ENCODE measurements around the gene SLC39A7.

DNA sequence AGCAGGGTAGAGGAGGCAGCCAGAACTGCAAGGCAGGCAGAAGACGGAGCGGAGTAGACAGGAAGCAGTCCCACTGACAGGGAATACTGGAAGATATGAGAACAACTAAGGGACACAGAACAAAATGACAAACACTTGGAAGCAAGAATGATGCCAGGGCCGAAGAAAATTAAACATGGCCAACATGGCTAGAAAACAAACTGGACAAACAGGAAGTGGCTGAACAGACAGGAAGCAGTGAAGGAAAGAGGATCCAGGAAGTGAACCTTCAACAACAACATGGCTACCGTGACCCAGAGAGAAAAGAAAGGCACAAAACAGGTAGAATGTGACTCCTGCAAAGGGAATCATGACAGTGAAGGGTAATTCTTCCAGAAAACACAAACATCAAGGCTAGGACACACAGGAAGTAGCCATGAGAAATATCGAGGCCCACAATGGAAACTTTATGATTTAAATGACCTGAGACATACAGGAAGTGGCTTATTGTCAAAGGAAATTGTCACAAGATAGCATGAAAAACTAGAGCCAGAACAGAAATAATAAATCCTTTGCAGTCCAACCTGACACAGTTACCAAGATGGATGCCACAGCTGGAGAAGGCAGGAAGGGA lies 17.5 kb upstream of the SLC39A7 start:
- TF ChIP-seq, protein P1, sequence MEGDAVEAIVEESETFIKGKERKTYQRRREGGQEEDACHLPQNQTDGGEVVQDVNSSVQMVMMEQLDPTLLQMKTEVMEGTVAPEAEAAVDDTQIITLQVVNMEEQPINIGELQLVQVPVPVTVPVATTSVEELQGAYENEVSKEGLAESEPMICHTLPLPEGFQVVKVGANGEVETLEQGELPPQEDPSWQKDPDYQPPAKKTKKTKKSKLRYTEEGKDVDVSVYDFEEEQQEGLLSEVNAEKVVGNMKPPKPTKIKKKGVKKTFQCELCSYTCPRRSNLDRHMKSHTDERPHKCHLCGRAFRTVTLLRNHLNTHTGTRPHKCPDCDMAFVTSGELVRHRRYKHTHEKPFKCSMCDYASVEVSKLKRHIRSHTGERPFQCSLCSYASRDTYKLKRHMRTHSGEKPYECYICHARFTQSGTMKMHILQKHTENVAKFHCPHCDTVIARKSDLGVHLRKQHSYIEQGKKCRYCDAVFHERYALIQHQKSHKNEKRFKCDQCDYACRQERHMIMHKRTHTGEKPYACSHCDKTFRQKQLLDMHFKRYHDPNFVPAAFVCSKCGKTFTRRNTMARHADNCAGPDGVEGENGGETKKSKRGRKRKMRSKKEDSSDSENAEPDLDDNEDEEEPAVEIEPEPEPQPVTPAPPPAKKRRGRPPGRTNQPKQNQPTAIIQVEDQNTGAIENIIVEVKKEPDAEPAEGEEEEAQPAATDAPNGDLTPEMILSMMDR (conservative IDR thresholded peaks at IDR 0.05; ENCODE audit: low read length): no peak
- no peak for TF ChIP-seq EZH2phosphoT487 (IDR thresholded peaks at IDR 0.05; ENCODE audit: borderline replicate concordance)

Measured in Loucy (cell line).